Measurements from ENCODE around the gene TAF9. TPM values are rescaled to one million over a fixed set of nuclear protein-coding genes. Genes with fewer than 3 reads are reported as not detected.

Gene TAF9
- total and polyA plus RNA-seq, 4 donors = 37.3 to 56.7 (median 45.2) TPM

GRCh38 chr5:69364850-69365249, 4.5 kb downstream of the TAF9 start:
- H3K9me3 ChIP-seq (ENCODE audit: control insufficient read depth in 4 of 4, insufficient read depth in 3 of 4, low read length in 3 of 4) = no peaks in the 10 kb centered on the region
- no peaks in the 10 kb centered on the region for H3K27me3 ChIP-seq (ENCODE audit: control insufficient read depth in 3 of 3, insufficient read depth in 3 of 3, low read length in 2 of 3)
- DNase-seq (peak in 1 of 3 donors; percentile 1), ATAC-seq (ENCODE audit: insufficient read depth, low FRiP score) (no peak)
- no peak overlapping the region for H3K9ac ChIP-seq (ENCODE audit: insufficient read depth in 1 of 2, low read length in 2 of 2)
- peaks cover 0 to 10% (median 4%) of the 10 kb centered on the region in 5 donors for H3K4me1 ChIP-seq (ENCODE audit: control insufficient read depth in 5 of 5, insufficient read depth in 5 of 5, low read length in 5 of 5)
- no peak overlapping the region for H3K27ac ChIP-seq (ENCODE audit: low read depth in 1 of 2, low read length in 1 of 2)
- H3K36me3 ChIP-seq (ENCODE audit: control insufficient read depth in 4 of 4, insufficient read depth in 4 of 4, low read length in 4 of 4) = peaks cover 15 to 20% (median 17%) of the 10 kb centered on the region in 4 donors
- H3K4me3 ChIP-seq = no peak overlapping the region
- WGBS, 2 donors = 80 to 89% methylated on average over 3 of the region's 3 CpGs
- no peak for TF ChIP-seq CTCF (IDR thresholded peaks at IDR 0.05; ENCODE audit: control extremely low read depth, extremely low read depth)

GRCh38 chr5:69364414-69364813, 4.9 kb downstream of the TAF9 start:
- peaks cover 15 to 22% (median 17%) of the 10 kb centered on the region in 4 donors for H3K36me3 ChIP-seq (ENCODE audit: control insufficient read depth in 4 of 4, insufficient read depth in 4 of 4, low read length in 4 of 4)
- TF ChIP-seq CTCF (IDR thresholded peaks at IDR 0.05; ENCODE audit: control extremely low read depth, extremely low read depth) = no peak
- H3K27me3 ChIP-seq (ENCODE audit: control insufficient read depth in 3 of 3, insufficient read depth in 3 of 3, low read length in 2 of 3) = no peaks in the 10 kb centered on the region
- no peak overlapping the region for H3K9ac ChIP-seq (ENCODE audit: insufficient read depth in 1 of 2, low read length in 2 of 2)
- no peaks in the 10 kb centered on the region for H3K9me3 ChIP-seq (ENCODE audit: control insufficient read depth in 4 of 4, insufficient read depth in 3 of 4, low read length in 3 of 4)
- no peak overlapping the region for H3K4me3 ChIP-seq
- DNase-seq (peak in 1 of 3 donors; percentile 2), ATAC-seq (ENCODE audit: insufficient read depth, low FRiP score) (no peak)
- H3K27ac ChIP-seq (ENCODE audit: low read depth in 1 of 2, low read length in 1 of 2) = no peak overlapping the region
- 63 to 70% methylated on average over 3 of the region's 3 CpGs for WGBS, 2 donors
- H3K4me1 ChIP-seq (ENCODE audit: control insufficient read depth in 5 of 5, insufficient read depth in 5 of 5, low read length in 5 of 5) = peaks cover 0 to 10% (median 4%) of the 10 kb centered on the region in 5 donors

GRCh38 chr5:69360442-69360841, 8.9 kb downstream of the TAF9 start:
- Histone ChIP-seq H3K4me1 (ENCODE audit: control insufficient read depth in 5 of 5, insufficient read depth in 5 of 5, low read length in 5 of 5) (peaks cover 0 to 3% (median 0%) of the 10 kb centered on the region in 5 donors), H3K36me3 (ENCODE audit: control insufficient read depth in 4 of 4, insufficient read depth in 4 of 4, low read length in 4 of 4) (peaks cover 11 to 18% (median 15%) of the 10 kb centered on the region in 4 donors), H3K4me3 (no peak overlapping the region), H3K27ac (ENCODE audit: low read depth in 1 of 2, low read length in 1 of 2) (no peak overlapping the region), H3K27me3 (ENCODE audit: control insufficient read depth in 3 of 3, insufficient read depth in 3 of 3, low read length in 2 of 3) (no peaks in the 10 kb centered on the region), H3K9me3 (ENCODE audit: control insufficient read depth in 4 of 4, insufficient read depth in 3 of 4, low read length in 3 of 4) (no peaks in the 10 kb centered on the region), H3K9ac (ENCODE audit: insufficient read depth in 1 of 2, low read length in 2 of 2) (no peak overlapping the region)
- no peak for TF ChIP-seq CTCF (IDR thresholded peaks at IDR 0.05; ENCODE audit: control extremely low read depth, extremely low read depth)
- WGBS, 2 donors = 97 to 100% methylated on average over 1 of the region's 1 CpG
- ATAC-seq (ENCODE audit: insufficient read depth, low FRiP score) (no peak), DNase-seq (no peak)

GRCh38 chr5:69359699-69360098, 9.6 kb downstream of the TAF9 start:
- no peak for ATAC-seq (ENCODE audit: insufficient read depth, low FRiP score)
- Histone ChIP-seq H3K27me3 (ENCODE audit: control insufficient read depth in 3 of 3, insufficient read depth in 3 of 3, low read length in 2 of 3) (no peaks in the 10 kb centered on the region), H3K9me3 (ENCODE audit: control insufficient read depth in 4 of 4, insufficient read depth in 3 of 4, low read length in 3 of 4) (no peaks in the 10 kb centered on the region), H3K36me3 (ENCODE audit: control insufficient read depth in 4 of 4, insufficient read depth in 4 of 4, low read length in 4 of 4) (peaks cover 8 to 15% (median 11%) of the 10 kb centered on the region in 4 donors), H3K4me1 (ENCODE audit: control insufficient read depth in 5 of 5, insufficient read depth in 5 of 5, low read length in 5 of 5) (peaks cover 0 to 3% (median 0%) of the 10 kb centered on the region in 5 donors), H3K4me3 (no peak overlapping the region), H3K9ac (ENCODE audit: insufficient read depth in 1 of 2, low read length in 2 of 2) (no peak overlapping the region), H3K27ac (ENCODE audit: low read depth in 1 of 2, low read length in 1 of 2) (no peak overlapping the region)
- WGBS, 2 donors = 89 to 91% methylated on average over 3 of the region's 3 CpGs
- DNase-seq = no peak
- no peak for TF ChIP-seq CTCF (IDR thresholded peaks at IDR 0.05; ENCODE audit: control extremely low read depth, extremely low read depth)

Measured in lung (tissue), 12 donors.